ENCODE data around the gene NPBWR2. TPM values are rescaled to one million over a fixed set of nuclear protein-coding genes. Genes with fewer than 3 reads are reported as not detected.

The NPBWR2 gene
- total and polyA plus RNA-seq, 2 experiments from 2014 or later, result not detected

- Mint-ChIP-seq H3K36me3 (ENCODE audit: low read depth) (no peaks in the 10 kb centered on the region; the same call in 2 of the 3 replicates), H3K4me1 (peaks cover 9% of the 10 kb centered on the region), H3K9me3 (peaks cover 5% of the 10 kb centered on the region; the same call in 2 of the 3 replicates), H3K4me3 (no peak overlapping the region), H3K27ac (no peak overlapping the region), H3K27me3 (ENCODE audit: insufficient read depth, low read depth, poor library complexity) (peaks cover 22% of the 10 kb centered on the region)
- H3K4me2 ChIP-seq, result no peak overlapping the region
- peaks cover 7% of the 10 kb centered on the region for H3F3A ChIP-seq (replicated peaks; ENCODE audit: low read depth)
- no peaks in the 10 kb centered on the region for H3K79me2 ChIP-seq (replicated peaks; ENCODE audit: insufficient read depth)
- H4K20me1 ChIP-seq (replicated peaks; ENCODE audit: insufficient read depth), result no peaks in the 10 kb centered on the region
- ATAC-seq, result no peak
- TF ChIP-seq ZNF114 (CRISPR knock-in tag; IDR thresholded peaks at IDR 0.05), result no peak
- no peak for TF ChIP-seq ZNF462 (CRISPR knock-in tag; IDR thresholded peaks at IDR 0.05)
- no peak for TF ChIP-seq EZH2phosphoT487 (IDR thresholded peaks at IDR 0.05; ENCODE audit: unreplicated experiment)
- no peak for TF ChIP-seq ETS1 (IDR thresholded peaks at IDR 0.05)
- no peak for TF ChIP-seq EZH2 (IDR thresholded peaks at IDR 0.05; ENCODE audit: low read depth, unreplicated experiment)
- TF ChIP-seq, protein P1, sequence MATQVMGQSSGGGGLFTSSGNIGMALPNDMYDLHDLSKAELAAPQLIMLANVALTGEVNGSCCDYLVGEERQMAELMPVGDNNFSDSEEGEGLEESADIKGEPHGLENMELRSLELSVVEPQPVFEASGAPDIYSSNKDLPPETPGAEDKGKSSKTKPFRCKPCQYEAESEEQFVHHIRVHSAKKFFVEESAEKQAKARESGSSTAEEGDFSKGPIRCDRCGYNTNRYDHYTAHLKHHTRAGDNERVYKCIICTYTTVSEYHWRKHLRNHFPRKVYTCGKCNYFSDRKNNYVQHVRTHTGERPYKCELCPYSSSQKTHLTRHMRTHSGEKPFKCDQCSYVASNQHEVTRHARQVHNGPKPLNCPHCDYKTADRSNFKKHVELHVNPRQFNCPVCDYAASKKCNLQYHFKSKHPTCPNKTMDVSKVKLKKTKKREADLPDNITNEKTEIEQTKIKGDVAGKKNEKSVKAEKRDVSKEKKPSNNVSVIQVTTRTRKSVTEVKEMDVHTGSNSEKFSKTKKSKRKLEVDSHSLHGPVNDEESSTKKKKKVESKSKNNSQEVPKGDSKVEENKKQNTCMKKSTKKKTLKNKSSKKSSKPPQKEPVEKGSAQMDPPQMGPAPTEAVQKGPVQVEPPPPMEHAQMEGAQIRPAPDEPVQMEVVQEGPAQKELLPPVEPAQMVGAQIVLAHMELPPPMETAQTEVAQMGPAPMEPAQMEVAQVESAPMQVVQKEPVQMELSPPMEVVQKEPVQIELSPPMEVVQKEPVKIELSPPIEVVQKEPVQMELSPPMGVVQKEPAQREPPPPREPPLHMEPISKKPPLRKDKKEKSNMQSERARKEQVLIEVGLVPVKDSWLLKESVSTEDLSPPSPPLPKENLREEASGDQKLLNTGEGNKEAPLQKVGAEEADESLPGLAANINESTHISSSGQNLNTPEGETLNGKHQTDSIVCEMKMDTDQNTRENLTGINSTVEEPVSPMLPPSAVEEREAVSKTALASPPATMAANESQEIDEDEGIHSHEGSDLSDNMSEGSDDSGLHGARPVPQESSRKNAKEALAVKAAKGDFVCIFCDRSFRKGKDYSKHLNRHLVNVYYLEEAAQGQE (IDR thresholded peaks at IDR 0.05; ENCODE audit: unreplicated experiment), result no peak
- TF ChIP-seq CREB1 (CRISPR knock-in tag; IDR thresholded peaks at IDR 0.05; ENCODE audit: low read depth), result no peak
- no peak for TF ChIP-seq JUNB (IDR thresholded peaks at IDR 0.05; ENCODE audit: unreplicated experiment)
- no peak for TF ChIP-seq NANOG (IDR thresholded peaks at IDR 0.05; ENCODE audit: borderline replicate concordance)
- no peak for TF ChIP-seq POLR2AphosphoS5 (IDR thresholded peaks at IDR 0.05; ENCODE audit: low read depth)
- TF ChIP-seq, protein P2, sequence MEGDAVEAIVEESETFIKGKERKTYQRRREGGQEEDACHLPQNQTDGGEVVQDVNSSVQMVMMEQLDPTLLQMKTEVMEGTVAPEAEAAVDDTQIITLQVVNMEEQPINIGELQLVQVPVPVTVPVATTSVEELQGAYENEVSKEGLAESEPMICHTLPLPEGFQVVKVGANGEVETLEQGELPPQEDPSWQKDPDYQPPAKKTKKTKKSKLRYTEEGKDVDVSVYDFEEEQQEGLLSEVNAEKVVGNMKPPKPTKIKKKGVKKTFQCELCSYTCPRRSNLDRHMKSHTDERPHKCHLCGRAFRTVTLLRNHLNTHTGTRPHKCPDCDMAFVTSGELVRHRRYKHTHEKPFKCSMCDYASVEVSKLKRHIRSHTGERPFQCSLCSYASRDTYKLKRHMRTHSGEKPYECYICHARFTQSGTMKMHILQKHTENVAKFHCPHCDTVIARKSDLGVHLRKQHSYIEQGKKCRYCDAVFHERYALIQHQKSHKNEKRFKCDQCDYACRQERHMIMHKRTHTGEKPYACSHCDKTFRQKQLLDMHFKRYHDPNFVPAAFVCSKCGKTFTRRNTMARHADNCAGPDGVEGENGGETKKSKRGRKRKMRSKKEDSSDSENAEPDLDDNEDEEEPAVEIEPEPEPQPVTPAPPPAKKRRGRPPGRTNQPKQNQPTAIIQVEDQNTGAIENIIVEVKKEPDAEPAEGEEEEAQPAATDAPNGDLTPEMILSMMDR (conservative IDR thresholded peaks at IDR 0.05; ENCODE audit: low read depth in 2 of 2), result no peak
- no peak for TF ChIP-seq ZNF331 (CRISPR knock-in tag; IDR thresholded peaks at IDR 0.05; ENCODE audit: low read depth)
- no peak for TF ChIP-seq STAT1 (IDR thresholded peaks at IDR 0.05; ENCODE audit: unreplicated experiment)
- DNase-seq (ENCODE audit: low spot score), result peak; percentile 1
- H2AFZ ChIP-seq, result no peak overlapping the region
- H3K27ac ChIP-seq (ENCODE audit: low read depth), result no peak overlapping the region
- H3K27me3 ChIP-seq (ENCODE audit: insufficient read depth), result peaks cover 16% of the 10 kb centered on the region
- no peak overlapping the region for H3K4me3 ChIP-seq
- H3K9me2 ChIP-seq (ENCODE audit: insufficient read depth), result no peaks in the 10 kb centered on the region
- no peaks in the 10 kb centered on the region for H3K4me1 ChIP-seq (ENCODE audit: insufficient read depth)
- no peaks in the 10 kb centered on the region for H3K36me3 ChIP-seq (ENCODE audit: insufficient read depth)
Measured at GRCh38 chr20:64105846-64106434, 1.4 kb downstream of the NPBWR2 start.

Data from GM23338 (cell line).